Right ventricle myocardium inferior (tissue), 1 donor: Measurements from ENCODE around the gene ACSF2. TPM values are rescaled to one million over a fixed set of nuclear protein-coding genes. Genes with fewer than 3 reads are reported as not detected.

Experiments used
- ATAC-seq: fragments of 200-7000 bp; cut with Tn5 transposase; one replicate; pipeline ENCODE4 v1.9.1; 2020; ENCODE audit warnings: mild to moderate bottlenecking, moderate library complexity
- DNase-seq: peaks from one replicate; pipeline ENCODE4 v3.0.0; 2021; ENCODE audit errors: missing footprints
- intact Hi-C: fragments of 100-400 bp; cut with DNase I; formaldehyde crosslinking; loops from one replicate; pipeline ENCODE4 v1.11.0; 2022
- total RNA-seq: library from RNA; stranded (reverse); fragmentation: NEBNext Ultra II Directional; extraction: Animal tissue kit (Norgen Biotek cat#: 25700); gene quantifications from one replicate; pipeline ENCODE4 v1.2.1, GENCODE V29; 2021
- donor health status: DM: no; HTN: yes; CAD: no; lungs with severe emphysema.

Gene ACSF2
- total RNA-seq, 1 donor from 2014 or later, result 22.7 TPM

GRCh38 chr17:50506298-50506697, 80.3 kb downstream of the ACSF2 start:
- DNase-seq (no peak), ATAC-seq (no peak)
- intact Hi-C loops, result no loop called here

GRCh38 chr17:50507871-50508572, 82.0 kb downstream of the ACSF2 start, which contains the start of gene MYCBPAP:
MYCBPAP (plus strand) TSS chr17:50508439; CDS start chr17:50508675, 236 bp downstream.
- peak; percentile 87 for ATAC-seq
- intact Hi-C loops, result loop anchor here (2.0 kb wide), 1 partner anchor 35 kb away; no protein-coding TSS in a partner anchor
- DNase-seq, result peak; percentile 92

- DNase-seq (no peak), ATAC-seq (peak; percentile 20)
- intact Hi-C loops, result loop anchor here (2.0 kb wide), 1 partner anchor 34 kb away; no protein-coding TSS in a partner anchor
These were observed 82.8 kb downstream of the ACSF2 start for GRCh38 chr17:50508573-50509460.

GRCh38 chr17:50511058-50511457, 85.0 kb downstream of the ACSF2 start:
- DNase-seq (no peak), ATAC-seq (no peak)
- intact Hi-C loops, result no loop called here

- intact Hi-C loops, result no loop called here
- no peak for DNase-seq
- ATAC-seq, result no peak
These were observed 87.5 kb downstream of the ACSF2 start for GRCh38 chr17:50513495-50513894.

- no peak for DNase-seq
- no peak for ATAC-seq
- intact Hi-C loops, result no loop called here
These were observed 88.4 kb downstream of the ACSF2 start for GRCh38 chr17:50514388-50514787.

GRCh38 chr17:50514936-50515702, 89.1 kb downstream of the ACSF2 start:
- DNase-seq (no peak), ATAC-seq (peak; percentile 62)
- intact Hi-C loops, result no loop called here

GRCh38 chr17:50517011-50517410, 91.0 kb downstream of the ACSF2 start:
- ATAC-seq, result no peak
- intact Hi-C loops, result no loop called here
- no peak for DNase-seq

GRCh38 chr17:50517504-50518383, 91.7 kb downstream of the ACSF2 start:
- DNase-seq, result no peak
- ATAC-seq, result no peak
- intact Hi-C loops, result no loop called here

GRCh38 chr17:50518384-50519023, 92.5 kb downstream of the ACSF2 start:
- intact Hi-C loops, result no loop called here
- no peak for ATAC-seq
- no peak for DNase-seq

- intact Hi-C loops, result no loop called here
- DNase-seq (no peak), ATAC-seq (no peak)
These were observed 93.3 kb downstream of the ACSF2 start for GRCh38 chr17:50519141-50519834.

GRCh38 chr17:50520483-50520882, 94.5 kb downstream of the ACSF2 start:
- intact Hi-C loops, result no loop called here
- no peak for DNase-seq
- no peak for ATAC-seq

GRCh38 chr17:50521514-50521913, 95.5 kb downstream of the ACSF2 start:
- no peak for DNase-seq
- intact Hi-C loops, result no loop called here
- ATAC-seq, result no peak

GRCh38 chr17:50522766-50523165, 96.7 kb downstream of the ACSF2 start:
- intact Hi-C loops, result no loop called here
- ATAC-seq, result no peak
- DNase-seq, result no peak

- no peak for DNase-seq
- ATAC-seq, result no peak
- intact Hi-C loops, result no loop called here
These were observed 97.2 kb downstream of the ACSF2 start for GRCh38 chr17:50523208-50523607.
